HG03060 (cell line): ENCODE results near the gene BCAS3.
"Not testable (repeated sequence)": the region's sequence is repeated elsewhere in the genome, so short reads cannot be mapped to it uniquely, and the experiment has no call there.

Experiments
- ATAC-seq: cut with Tn5 transposase; IDR thresholded peaks from one replicate; pipeline ENCODE4 v1.9.1; 2021; ENCODE audit warnings: low read depth, moderate number of reproducible peaks; ENCODE audit not compliant: unreplicated experiment

BCAS3 gene

DNA sequence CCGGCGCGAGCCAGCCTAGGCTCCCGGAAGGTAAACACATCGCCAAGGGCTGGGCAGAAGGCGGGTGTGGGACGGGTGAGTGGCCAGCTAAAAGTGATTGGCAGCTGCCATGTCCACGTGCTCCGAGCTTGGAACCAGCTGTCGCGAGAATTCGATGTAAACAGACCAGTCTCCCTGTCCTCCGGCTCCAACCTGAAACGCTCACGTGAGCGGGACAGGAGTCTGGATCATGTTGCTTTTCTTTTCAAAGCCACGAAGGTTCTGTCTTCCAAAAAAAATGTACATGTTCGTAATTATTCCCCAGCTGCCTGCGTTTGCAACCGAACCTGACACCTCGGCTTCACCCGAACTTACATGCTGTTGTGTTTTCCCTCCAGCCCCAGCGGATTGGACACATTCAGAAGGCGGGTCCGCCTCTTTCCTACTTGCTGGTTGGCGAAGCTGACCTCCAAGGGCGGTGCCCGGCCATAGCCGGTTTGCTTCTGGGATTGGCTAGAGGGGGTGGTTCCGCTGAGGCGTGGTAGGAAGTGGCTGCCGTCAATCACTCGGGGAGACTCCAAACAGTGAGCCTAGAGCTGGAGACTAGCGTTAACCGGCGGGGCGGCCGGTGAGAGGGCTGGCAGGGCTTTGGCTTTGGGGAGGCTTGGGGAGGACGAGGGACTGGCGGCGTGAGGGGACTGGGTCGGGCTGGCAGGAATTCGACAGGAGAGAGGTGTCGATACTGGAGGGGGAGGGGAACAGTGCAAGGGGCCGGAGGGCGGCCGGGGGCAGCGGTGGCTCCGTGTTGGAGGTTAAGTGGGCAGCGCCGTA, at the start of gene BCAS3:
Gene BCAS3, plus strand, starts transcription at position 544 of the 810 bp plus-strand sequence.
- ATAC-seq, result peak; percentile 94

DNA sequence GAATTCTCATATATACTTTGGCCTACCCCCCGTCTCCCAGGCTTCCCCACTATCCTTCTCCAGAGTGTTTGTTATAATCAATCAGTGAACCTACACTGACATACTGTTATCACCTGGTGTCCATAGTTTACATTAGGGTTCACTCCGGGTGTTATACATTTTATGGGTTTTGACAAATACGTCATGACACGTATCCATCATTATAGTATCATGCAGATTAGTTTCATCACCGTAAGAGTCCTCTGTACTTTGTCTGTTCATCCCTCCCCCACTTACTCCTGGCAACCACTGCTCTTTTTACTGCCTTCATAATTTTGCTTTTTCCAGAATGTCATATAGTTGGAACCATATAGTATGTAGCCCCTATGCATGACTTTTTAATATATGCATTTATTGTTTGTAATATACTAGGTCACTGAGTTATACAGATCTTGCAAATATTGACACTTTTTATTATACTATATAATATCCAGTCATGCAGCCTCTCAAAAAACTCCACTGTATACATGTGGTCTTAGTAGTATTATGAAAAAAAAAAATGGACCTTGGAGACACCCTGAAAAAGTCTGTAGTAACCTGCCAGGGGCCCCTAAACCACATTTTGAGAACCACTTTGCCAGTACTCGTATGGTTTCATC, 49.3 kb upstream of the BCAS3 start:
- no peak for ATAC-seq

DNA sequence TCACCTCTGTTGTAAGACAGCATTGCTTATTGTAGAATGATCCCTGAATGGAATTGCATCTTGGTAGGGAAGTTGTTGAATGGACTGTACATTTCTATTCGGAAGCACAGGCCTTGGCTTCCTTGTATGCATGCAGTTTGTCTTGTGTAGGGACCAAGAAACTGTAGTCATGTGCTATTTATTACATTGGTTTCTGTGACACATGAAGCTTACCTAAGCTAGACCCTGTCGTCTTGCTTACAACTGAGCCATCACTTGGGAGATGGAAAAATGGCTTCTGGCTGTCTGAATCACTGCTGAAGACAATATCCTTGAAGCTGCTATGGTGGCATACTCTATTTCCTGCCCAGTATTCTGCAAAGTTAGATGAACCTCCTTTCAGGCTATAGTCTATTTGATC, 48.5 kb upstream of the BCAS3 start:
- ATAC-seq, result no peak

DNA sequence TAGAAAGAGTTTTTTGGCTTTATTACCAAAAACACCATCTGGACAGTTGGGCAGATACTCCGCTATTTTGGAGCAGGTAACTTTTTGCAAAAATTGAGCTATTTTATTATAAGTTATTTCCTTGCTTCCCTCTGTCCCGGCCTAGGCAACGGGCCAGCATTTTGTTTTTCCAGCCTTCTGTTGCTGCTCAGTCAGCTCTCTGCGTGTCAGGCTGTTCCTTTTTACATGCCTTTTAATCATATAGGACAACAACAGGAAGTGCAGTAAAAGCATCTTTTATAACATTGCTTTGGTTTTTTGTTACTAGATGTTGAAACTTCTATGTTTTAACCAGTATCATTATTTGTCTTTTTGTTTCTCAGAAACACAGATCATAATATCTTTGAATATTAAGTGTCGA, 47.3 kb upstream of the BCAS3 start:
- no peak for ATAC-seq

DNA sequence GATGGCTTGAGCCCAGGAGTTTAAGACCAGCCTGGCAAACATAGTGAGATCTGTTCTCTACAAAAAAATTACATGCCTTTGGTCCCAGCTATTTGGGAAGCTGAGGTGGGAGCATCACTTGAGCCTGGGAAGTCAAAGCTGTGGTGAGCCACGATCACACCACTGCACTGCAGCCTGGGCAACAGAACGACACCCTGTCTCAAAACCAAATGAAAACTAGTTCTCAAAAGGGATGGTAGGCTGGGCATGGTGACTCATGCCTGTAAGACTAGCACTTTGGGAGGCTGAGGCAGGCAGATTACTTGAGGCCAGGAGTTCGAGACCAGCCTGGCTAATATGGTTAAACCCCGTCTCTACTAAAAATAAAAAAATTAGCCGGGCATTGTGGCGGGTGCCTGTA, 46.5 kb upstream of the BCAS3 start:
- no peak for ATAC-seq

DNA sequence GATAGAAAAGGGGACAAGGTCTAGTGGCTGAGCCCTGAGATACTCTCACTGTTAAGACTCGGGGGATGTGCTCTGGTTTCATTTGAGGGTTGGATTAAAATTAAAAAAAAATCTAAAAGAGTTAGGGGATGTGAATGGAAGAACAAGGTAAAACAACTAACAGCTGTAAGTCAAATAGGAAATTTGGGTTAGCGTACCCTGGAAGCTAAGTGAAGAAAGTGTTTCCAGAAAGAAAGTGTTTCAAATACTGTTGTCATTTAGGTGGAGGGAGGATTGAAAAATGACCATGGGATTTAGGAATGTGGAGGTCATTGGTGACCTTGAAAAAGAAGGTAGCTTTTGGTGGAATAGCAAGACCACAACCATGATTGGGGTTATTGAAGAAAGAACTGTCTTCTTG, 40.0 kb upstream of the BCAS3 start:
- no peak for ATAC-seq

DNA sequence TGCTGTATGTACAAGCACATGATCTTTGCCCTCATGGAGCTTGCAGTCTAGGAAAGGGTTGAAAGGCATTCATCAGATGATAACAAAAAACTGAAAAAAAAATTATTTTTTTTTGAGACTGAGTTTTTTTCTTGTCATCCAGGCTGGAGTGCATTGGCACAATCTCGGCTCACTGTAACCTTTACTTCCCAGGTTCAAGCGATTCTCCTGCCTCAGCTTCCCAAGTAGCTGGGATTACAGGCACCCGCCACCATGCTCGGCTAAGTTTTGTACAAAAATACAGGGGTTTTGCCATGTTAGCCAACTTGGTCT, 38.7 kb upstream of the BCAS3 start:
- ATAC-seq, result no peak

DNA sequence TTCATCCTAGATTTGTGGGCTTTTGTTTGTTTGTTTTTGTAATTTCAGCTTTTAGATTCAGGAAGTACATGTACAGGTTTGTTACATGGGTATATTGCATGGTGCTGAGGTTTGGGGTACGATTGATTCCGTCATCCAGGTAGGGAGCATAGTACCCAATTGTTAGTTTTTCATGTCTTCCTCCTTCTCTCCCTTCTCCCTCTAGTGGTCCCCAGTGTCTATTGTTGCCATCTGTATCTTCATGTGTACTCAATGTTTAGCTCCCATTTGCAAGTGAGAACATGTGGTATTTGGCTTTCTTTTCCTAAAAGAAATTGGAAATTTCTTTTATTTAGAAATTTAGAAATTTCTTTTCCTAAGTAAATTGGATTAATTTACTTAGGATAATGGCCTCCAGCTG, 37.1 kb upstream of the BCAS3 start:
- no peak for ATAC-seq

DNA sequence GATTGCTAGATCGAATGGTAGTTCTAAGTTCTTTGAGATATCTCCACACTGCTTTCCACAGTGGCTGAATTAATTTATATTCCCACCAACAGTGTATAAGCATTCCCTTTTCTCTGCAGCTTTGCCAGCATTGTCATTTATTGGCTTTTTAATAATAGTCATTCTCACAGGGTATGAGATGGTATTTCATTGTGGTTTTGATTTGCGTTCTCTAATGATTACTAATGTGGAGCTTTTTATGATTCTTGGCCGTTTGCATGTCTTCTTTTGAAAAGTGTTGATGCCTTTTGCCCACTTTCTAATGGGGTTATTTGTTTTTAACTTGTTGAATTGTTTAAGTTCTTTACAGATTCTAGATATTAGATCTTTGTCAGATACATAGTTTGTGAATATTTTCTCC, 36.5 kb upstream of the BCAS3 start:
- no peak for ATAC-seq

DNA sequence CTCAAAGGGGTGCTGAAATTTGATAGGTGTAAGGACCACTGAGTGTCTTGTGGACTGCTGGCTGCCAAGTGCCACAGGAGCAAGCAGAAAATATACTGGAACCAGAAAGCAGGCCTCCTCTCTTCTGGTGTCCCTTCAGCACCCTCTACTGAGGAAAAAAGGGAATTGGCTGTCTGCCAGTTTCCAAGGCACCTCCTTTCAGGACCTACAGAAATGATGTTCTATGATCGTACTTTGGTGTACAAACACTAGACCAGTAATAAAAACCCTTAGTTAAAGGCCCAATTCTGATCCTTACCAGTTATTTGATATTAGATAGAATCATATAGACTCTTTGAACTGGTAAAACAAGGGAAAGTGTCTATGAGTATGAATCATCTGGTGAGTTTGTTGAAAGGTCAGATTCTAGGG, 35.8 kb upstream of the BCAS3 start:
- ATAC-seq, result no peak

DNA sequence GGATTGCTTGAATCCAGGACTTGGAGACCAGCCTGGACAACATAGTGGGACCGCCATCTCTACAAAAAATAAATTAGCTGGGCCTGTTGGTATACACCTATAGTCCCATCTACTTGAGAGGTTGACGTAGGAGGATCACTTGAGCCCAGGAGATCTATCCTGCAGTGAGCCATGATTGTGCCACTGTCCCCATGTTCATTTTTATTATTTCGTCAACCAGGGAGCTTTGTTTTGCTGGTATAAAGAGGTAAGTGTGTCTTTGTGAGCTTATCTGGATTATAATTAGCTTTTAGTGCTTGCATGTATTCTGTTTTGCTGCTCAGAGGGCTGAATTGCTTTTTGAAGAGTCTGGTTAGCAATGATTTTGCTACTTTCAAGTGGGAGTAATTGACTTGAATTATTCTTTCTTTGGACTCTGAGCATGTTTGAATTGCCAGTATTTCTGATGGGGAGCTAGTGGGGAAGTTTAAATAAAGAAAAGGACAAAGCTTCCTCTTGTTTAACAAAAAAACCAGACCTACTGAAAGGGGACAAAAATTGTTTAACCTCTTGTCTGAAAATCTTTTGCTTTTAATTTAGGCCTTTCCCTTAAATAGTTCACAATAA, 31.6 kb upstream of the BCAS3 start:
- ATAC-seq, result no peak

DNA sequence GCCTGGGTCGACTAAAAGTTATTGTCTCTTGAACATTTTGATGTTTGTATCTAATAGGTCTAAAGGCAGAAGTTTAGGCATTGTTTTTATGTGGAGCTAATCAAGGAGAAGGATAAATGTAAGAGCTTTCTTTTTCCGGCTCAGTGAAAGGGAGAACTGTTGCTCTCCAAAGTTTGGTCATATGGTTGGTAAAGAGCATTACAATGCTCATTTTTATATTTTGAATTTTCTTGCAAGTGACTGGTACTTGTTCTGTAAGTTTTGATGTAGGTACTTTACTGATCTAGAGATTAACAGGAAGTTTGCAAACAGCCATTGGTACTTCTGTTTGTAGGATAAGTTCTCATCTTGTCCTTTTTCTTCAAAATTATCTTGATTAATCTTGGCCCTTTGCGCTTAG, 30.9 kb upstream of the BCAS3 start:
- ATAC-seq, result no peak

DNA sequence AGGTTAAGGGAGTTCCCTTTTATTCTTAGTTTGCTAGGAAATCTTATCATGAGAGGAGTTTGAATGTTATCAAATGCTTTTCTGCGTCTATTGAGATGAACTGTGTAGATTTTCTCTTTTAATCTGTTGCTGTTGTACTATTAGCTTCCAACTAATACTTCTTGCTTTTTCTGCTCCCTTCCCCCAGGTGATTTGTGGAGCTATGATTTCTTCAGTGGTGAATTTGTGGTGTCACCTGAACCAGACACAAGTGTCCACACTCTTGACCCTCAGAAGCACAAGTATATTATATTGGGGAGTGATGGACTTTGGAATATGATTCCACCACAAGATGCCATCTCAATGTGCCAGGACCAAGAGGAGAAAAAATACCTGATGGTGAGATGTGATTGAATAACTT, 29.9 kb upstream of the BCAS3 start:
- ATAC-seq, result no peak

DNA sequence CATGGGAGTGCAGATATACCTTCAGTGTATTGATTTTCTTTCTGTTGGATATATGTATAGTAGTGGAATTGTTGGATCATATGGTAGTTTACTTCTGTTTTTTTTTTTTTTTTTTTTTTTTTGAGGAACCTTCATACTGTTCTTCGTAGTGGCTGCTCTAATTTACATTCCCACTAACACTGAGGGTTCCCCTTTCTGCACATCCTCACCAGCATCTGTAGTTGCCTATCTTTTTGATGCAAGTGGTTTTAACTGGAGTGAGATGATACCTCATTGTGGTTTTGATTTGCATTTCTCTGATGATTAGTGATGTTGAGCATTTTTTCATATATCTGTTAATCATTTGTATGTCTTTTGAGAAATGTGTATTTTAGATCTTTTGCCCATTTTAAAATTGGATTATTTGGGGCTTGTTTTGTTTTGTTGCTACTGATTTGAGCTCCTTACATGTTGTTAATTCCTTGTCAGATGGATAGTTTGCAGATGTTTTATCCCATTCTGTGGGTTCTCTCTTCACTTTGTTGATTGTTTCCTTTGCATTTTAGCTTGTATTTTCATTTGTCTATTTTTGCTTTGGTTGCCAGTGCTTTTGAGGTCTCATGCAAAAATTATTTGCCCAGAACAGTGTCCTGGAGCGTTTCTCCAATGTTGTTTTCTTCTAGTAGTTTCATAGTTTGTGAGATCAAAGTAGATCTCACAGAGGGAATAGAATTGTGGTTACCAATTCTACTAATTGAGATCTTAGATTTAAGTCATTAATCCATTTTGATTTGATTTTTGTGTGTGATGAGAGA, 25.0 kb upstream of the BCAS3 start:
- peak; percentile 93 for ATAC-seq

DNA sequence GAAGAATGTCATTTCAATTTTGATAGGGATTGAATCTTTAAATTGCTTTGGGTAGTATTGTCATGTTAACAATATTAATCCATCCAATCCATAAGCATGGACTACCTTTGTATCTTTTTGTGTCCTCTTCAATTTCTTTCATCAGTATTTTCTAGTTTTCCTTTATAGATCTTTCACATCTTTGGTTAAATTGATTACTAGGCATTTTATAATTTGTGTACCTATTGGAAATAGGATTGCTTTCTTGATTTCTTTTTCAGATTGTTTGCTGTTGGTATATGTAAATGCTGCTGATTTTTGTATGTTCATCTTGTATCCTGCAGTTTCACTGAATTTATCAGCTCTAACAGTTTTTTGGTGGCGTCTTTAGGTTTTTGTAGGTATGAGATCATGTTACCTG, 24.1 kb upstream of the BCAS3 start:
- no peak for ATAC-seq

DNA sequence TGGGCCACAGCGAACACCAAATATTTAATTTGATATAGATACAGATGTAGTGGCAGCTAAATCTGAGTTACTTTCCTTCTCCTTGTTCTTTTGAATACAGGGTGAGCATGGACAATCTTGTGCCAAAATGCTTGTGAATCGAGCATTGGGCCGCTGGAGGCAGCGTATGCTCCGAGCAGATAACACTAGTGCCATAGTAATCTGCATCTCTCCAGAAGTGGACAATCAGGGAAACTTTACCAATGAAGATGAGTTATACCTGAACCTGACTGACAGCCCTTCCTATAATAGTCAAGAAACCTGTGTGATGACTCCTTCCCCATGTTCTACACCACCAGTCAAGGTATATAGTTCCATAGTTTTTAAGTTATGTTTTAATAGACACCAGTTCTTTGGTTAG, 21.2 kb upstream of the BCAS3 start:
- ATAC-seq, result no peak

DNA sequence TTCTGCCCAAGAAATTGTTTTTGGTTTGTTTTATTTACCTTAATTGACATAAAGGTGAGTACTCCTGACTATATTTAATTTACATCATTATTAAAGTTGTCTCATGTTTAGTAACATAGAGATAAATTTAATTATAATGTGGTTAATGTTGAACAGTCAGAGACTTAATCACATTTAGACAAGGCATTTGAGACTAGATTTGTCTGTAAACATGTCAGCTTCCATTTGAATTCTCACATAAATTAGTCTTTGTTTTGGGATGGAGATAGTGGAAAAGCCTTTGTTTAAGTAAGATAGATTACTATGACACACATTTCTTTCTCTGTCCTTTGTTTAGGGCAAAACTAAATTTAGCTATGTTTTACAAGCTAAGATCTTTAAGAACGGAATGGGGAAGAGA, 18.5 kb upstream of the BCAS3 start:
- no peak for ATAC-seq

DNA sequence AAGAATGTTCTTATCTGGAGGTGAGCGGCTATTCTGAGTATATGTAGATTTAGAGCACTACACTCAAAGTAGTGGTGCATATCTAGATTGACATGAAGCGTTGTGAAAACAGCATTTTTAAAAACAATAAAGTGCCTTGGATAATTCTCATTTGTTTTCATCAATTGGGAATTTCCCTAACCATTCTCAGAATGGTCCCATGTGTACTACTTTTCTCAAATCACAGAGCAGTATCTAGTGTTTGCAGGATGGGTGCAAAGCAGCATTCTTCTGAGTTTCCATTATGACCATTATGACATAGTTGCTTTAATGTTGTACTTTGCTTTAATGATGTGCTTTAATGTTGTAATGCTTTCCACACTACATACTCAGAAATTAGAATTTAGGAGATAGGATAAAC, 16.2 kb upstream of the BCAS3 start:
- ATAC-seq, result no peak

DNA sequence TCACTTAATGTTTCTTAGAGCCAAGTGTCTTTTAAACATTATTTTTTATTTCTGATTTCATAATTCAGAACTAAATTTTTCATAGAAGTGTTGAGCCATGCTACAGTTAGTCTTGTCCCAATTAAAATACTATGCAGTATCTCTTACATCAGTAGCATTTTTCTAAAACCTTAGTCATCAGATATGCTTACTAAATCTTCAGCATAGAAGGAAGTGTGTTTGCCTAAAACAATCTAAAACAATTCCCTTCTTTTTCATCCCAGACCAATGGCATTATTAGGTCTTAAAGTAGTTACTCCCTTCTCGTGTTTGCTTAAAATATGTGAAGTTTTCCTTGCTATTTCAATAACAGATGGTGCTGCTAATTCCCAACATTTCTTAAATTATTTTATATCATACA, 13.6 kb upstream of the BCAS3 start:
- ATAC-seq, result no peak

DNA sequence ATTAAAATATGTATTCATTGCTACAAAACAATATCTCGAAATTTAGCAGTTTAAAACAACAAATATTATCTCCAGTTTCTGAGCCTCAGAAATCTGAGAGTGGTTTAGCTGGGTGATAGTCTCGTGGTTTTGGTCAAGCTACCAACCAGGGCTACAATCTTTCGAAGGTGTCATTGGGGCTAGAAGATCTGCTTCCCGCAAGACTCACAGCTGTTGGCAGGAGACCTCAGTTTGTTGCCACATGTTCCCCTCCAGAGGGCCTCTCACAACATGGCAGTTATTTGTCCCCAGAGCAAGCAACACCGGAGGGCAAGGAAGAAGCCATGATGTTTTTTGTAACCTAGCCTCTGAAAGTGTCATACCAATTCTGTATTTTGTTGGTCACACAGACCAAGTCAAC, 12.0 kb upstream of the BCAS3 start:
- no peak for ATAC-seq

DNA sequence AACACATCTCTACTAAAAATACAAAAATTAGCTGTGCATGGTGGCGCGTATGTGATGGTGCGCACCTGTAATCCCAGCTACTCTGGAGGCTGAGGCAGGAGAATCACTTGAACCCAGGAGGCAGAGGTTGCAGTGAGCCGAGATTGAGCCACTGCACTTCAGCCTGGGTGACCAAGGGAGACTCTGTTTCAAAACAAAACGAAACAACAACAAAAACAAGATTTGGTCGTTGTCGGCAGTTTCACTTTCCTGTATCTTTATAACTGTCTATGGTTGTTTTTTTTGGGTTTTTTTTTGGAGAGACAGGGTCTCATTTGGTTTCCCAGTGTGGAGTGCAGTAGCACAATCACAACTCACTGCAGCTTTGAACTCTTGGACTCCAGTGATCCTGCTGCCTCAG, 8.9 kb upstream of the BCAS3 start:
- not testable (repeated sequence) for ATAC-seq
